ENCODE measurements around the gene ARHGAP27. TPM values are rescaled to one million over a fixed set of nuclear protein-coding genes. Genes with fewer than 3 reads are reported as not detected.
"Not testable (repeated sequence)": the region's sequence is repeated elsewhere in the genome, so short reads cannot be mapped to it uniquely, and the experiment has no call there.

Gene ARHGAP27
- total and polyA plus RNA-seq, 2 of the 4 experiments (the other 2 are of a cell fraction): under 0.01 to 0.89 TPM

GRCh38 chr17:45472249-45472648 lies 39.6 kb upstream of the ARHGAP27 start:
- H3K9me1 ChIP-seq (ENCODE audit: insufficient read depth, low read length); H3K79me1 ChIP-seq (ENCODE audit: low read depth in 1 of 2, low read length in 2 of 2); H3K27ac ChIP-seq (ENCODE audit: insufficient read depth, low read length); H3K9me3 ChIP-seq (ENCODE audit: control insufficient read depth, insufficient read depth, low read length); H2AFZ ChIP-seq (replicated peaks; ENCODE audit: low read length, poor library complexity); H3K27me3 ChIP-seq (ENCODE audit: control insufficient read depth, insufficient read depth, low read length); ATAC-seq (ENCODE audit: low read depth); H3K14ac ChIP-seq (replicated peaks; ENCODE audit: low read depth, low read length); dilution Hi-C loops (cut with HindIII; ENCODE audit: low sequenced_read_pairs, unreplicated experiment); H4K8ac ChIP-seq (ENCODE audit: low read depth in 2 of 2, low read length in 2 of 2); H2BK15ac ChIP-seq (ENCODE audit: low read depth, low read length); H3K4ac ChIP-seq (ENCODE audit: low read depth, low read length); H3K56ac ChIP-seq (ENCODE audit: extremely low read depth, insufficient read depth, low read length); H4K91ac ChIP-seq (ENCODE audit: insufficient read depth, low read depth, low read length); DNase-seq; POLR2A ChIA-PET (ENCODE audit: unreplicated experiment); H3K4me2 ChIP-seq (ENCODE audit: low read depth, low read length); H3K9ac ChIP-seq (ENCODE audit: low read depth, low read length); BruUV-seq (replicated peaks); H3K18ac ChIP-seq (ENCODE audit: low read depth, low read length); H4K5ac ChIP-seq (ENCODE audit: low read depth, low read length); in situ Hi-C loops (cut with MboI; ENCODE audit: low sequenced_read_pairs); H3K4me3 ChIP-seq (ENCODE audit: insufficient read depth, low read depth, low read length); CTCF ChIA-PET; H2AK5ac ChIP-seq (ENCODE audit: low read depth, low read length); H2BK20ac ChIP-seq (ENCODE audit: low read depth, low read length); H4K20me1 ChIP-seq (ENCODE audit: insufficient read depth, low read length); H3K4me1 ChIP-seq (ENCODE audit: control insufficient read depth, insufficient read depth, low read length); H2AK9ac ChIP-seq (replicated peaks; ENCODE audit: low read depth, low read length, poor library complexity); H2BK5ac ChIP-seq (ENCODE audit: low read depth, low read length, poor library complexity, severe bottlenecking); H3K23ac ChIP-seq (ENCODE audit: low read depth, low read length); H2BK120ac ChIP-seq (ENCODE audit: low read depth, low read length); intact Hi-C loops (cut with micrococcal nuclease): not testable (repeated sequence)
- no CpG with 5 or more reads among the region's 3 CpGs for WGBS, 2 experiments (ENCODE audit: extremely low coverage in 2 of 2, insufficient read length in 1 of 2)
- H3K36me3 ChIP-seq (ENCODE audit: control insufficient read depth, insufficient read depth, low read length): peaks cover 21% of the 10 kb centered on the region; the same call in 1 of the 2 replicates

DNA sequence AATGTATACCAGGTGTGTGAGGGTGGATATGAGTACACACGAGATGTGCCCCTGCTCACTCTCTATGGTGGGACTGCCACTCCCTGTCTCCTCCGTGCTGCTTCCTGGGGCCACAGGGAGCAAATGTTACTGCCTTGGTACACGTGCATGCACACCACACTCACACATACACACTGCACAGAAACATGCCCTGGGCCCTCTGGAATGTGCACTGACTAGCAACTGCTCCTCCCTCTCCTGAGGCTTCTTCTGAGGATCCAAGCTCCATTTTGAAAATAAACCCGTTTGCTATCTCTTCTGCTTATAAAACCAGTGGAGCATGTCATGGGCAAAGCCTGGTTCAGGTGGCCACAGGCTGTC lies 36.5 kb upstream of the ARHGAP27 start:
- H2BK15ac ChIP-seq (ENCODE audit: low read depth, low read length); BruUV-seq (replicated peaks); H2AK5ac ChIP-seq (ENCODE audit: low read depth, low read length); H4K5ac ChIP-seq (ENCODE audit: low read depth, low read length); in situ Hi-C loops (cut with MboI; ENCODE audit: low sequenced_read_pairs); H3K27me3 ChIP-seq (ENCODE audit: control insufficient read depth, insufficient read depth, low read length); H3K79me1 ChIP-seq (ENCODE audit: low read depth in 1 of 2, low read length in 2 of 2); intact Hi-C loops (cut with micrococcal nuclease); H4K91ac ChIP-seq (ENCODE audit: insufficient read depth, low read depth, low read length); CTCF ChIA-PET; dilution Hi-C loops (cut with HindIII; ENCODE audit: low sequenced_read_pairs, unreplicated experiment); H3K36me3 ChIP-seq (ENCODE audit: control insufficient read depth, insufficient read depth, low read length); H2BK20ac ChIP-seq (ENCODE audit: low read depth, low read length); H2AFZ ChIP-seq (replicated peaks; ENCODE audit: low read length, poor library complexity); H2BK5ac ChIP-seq (ENCODE audit: low read depth, low read length, poor library complexity, severe bottlenecking); H4K8ac ChIP-seq (ENCODE audit: low read depth in 2 of 2, low read length in 2 of 2); H3K56ac ChIP-seq (ENCODE audit: extremely low read depth, insufficient read depth, low read length); POLR2A ChIA-PET (ENCODE audit: unreplicated experiment); H3K18ac ChIP-seq (ENCODE audit: low read depth, low read length); H3K4me1 ChIP-seq (ENCODE audit: control insufficient read depth, insufficient read depth, low read length); H2BK120ac ChIP-seq (ENCODE audit: low read depth, low read length); H3K4me3 ChIP-seq (ENCODE audit: insufficient read depth, low read depth, low read length); H3K4me2 ChIP-seq (ENCODE audit: low read depth, low read length); H4K20me1 ChIP-seq (ENCODE audit: insufficient read depth, low read length); H3K9me1 ChIP-seq (ENCODE audit: insufficient read depth, low read length); DNase-seq; H3K4ac ChIP-seq (ENCODE audit: low read depth, low read length); H3K14ac ChIP-seq (replicated peaks; ENCODE audit: low read depth, low read length); H3K23ac ChIP-seq (ENCODE audit: low read depth, low read length); H2AK9ac ChIP-seq (replicated peaks; ENCODE audit: low read depth, low read length, poor library complexity); H3K27ac ChIP-seq (ENCODE audit: insufficient read depth, low read length); H3K9ac ChIP-seq (ENCODE audit: low read depth, low read length); H3K9me3 ChIP-seq (ENCODE audit: control insufficient read depth, insufficient read depth, low read length): not testable (repeated sequence)
- no CpG with 5 or more reads among the region's 4 CpGs for WGBS, 2 experiments (ENCODE audit: extremely low coverage in 2 of 2, insufficient read length in 1 of 2)
- peak; percentile 61; the same call in 1 of the 2 replicates for ATAC-seq (ENCODE audit: low read depth)

All from IMR-90 (cell line).